OCI-LY7 (cell line): Measurements from ENCODE around the gene ZNF585A. TPM values are rescaled to one million over a fixed set of nuclear protein-coding genes. Genes with fewer than 3 reads are reported as not detected.
A peak's percentile ranks its signal among the peaks of the same experiment; 100 is the strongest.
"Not testable (repeated sequence)": the region's sequence is repeated elsewhere in the genome, so short reads cannot be mapped to it uniquely, and the experiment has no call there.

ENCODE experiments used
- BruUV-seq: library from RNA; stranded (reverse); fragments of 400-500 nt; replicated peaks from 2 replicates; lab custom pipeline; 2021; lab: Mats Ljungman, UMichigan
- CTCF ChIA-PET: fragments of 300-600 bp; sonication (Branson Sonifier 250); formaldehyde crosslinking; loops from one replicate; lab custom pipeline; 2022; ENCODE audit warnings: antibody characterized with exemption; ENCODE audit not compliant: unreplicated experiment; lab: Charles Lee
- POLR2A ChIA-PET: fragments of 300-600 bp; sonication (Branson Sonifier 250); formaldehyde crosslinking; loops from one replicate; lab custom pipeline; 2022; ENCODE audit warnings: antibody characterized with exemption; lab: Charles Lee
- DNase-seq: peaks from one replicate; pipeline ENCODE4 v3.0.0-alpha.2; 2015; ENCODE audit warnings: low spot score
- H2AFZ ChIP-seq: fragments of 200-600 bp; sonication (generic), shearing (Covaris generic); 2 replicates; pipeline ENCODE4 v1.6.1; 2014; ENCODE audit warnings: mild to moderate bottlenecking, antibody characterized with exemption, low read length, moderate library complexity
- H3K27ac ChIP-seq: fragments of 200-600 bp; sonication (generic); 2 replicates; pipeline ENCODE4 v1.5.1; 2014; ENCODE audit warnings: mixed run types, low read depth, mild to moderate bottlenecking, moderate library complexity, low read length, inconsistent platforms; ENCODE audit not compliant: poor library complexity, severe bottlenecking
- H3K36me3 ChIP-seq: fragments of 200-600 bp; sonication (generic); 2 replicates; pipeline ENCODE4 v1.6.1; 2014; ENCODE audit warnings: mild to moderate bottlenecking, antibody characterized with exemption, low read length, moderate library complexity, mixed read lengths; ENCODE audit not compliant: insufficient read depth
- H3K4me1 ChIP-seq: fragments of 200-600 bp; sonication (generic); 2 replicates; pipeline ENCODE4 v1.5.1; 2014; ENCODE audit warnings: mild to moderate bottlenecking, low read length; ENCODE audit not compliant: insufficient read depth, poor library complexity, severe bottlenecking
- H3K4me2 ChIP-seq: fragments of 200-600 bp; sonication (generic); 2 replicates; pipeline ENCODE4 v1.6.1; 2014; ENCODE audit warnings: mild to moderate bottlenecking, low read length
- H3K4me3 ChIP-seq: fragments of 200-600 bp; sonication (generic); 2 replicates; pipeline ENCODE4 v1.5.1; 2014; ENCODE audit warnings: mild to moderate bottlenecking, low read depth, low read length; ENCODE audit not compliant: poor library complexity, severe bottlenecking
- H3K79me2 ChIP-seq: fragments of 200-600 bp; sonication (generic); 2 replicates; pipeline ENCODE4 v1.6.1; 2016; ENCODE audit warnings: low read depth, mild to moderate bottlenecking, low read length, moderate library complexity, mixed read lengths; ENCODE audit not compliant: insufficient read depth
- H3K9me2 ChIP-seq: fragments of 200-600 bp; sonication (generic); 2 replicates; pipeline ENCODE4 v1.6.1; 2016; ENCODE audit warnings: mild to moderate bottlenecking, low read length, mixed read lengths; ENCODE audit not compliant: insufficient read depth
- H3K9me3 ChIP-seq: fragments of 200-600 bp; sonication (generic); 2 replicates; pipeline ENCODE4 v1.6.1; 2014; ENCODE audit warnings: mild to moderate bottlenecking, mixed run types, low read length, mixed read lengths
- H4K20me1 ChIP-seq: fragments of 200-600 bp; sonication (generic); 2 replicates; pipeline ENCODE4 v1.6.1; 2014; ENCODE audit warnings: mild to moderate bottlenecking, antibody characterized with exemption, low read length, moderate library complexity, mixed read lengths; ENCODE audit not compliant: insufficient read depth
- CTCF ChIP-seq: fragments of 200-600 bp; sonication (generic); conservative IDR thresholded peaks from 2 replicates; pipeline ENCODE4 v1.5.1; 2014; ENCODE audit warnings: mild to moderate bottlenecking, antibody characterized with exemption, low read length, moderate library complexity, mixed read lengths
- EZH2phosphoT487 ChIP-seq: fragments of 200-600 bp; sonication (generic); IDR thresholded peaks from 2 replicates; pipeline ENCODE4 v1.6.1; 2018; ENCODE audit warnings: low read depth, borderline replicate concordance, mild to moderate bottlenecking, mixed run types, antibody characterized with exemption, low read length, moderate library complexity, mixed read lengths
- intact Hi-C: fragments of 100-400 bp; cut with micrococcal nuclease; formaldehyde crosslinking; loops from one replicate; pipeline ENCODE4 v1.10.0; 2022; ENCODE audit not compliant: unreplicated experiment
- total RNA-seq, 2 experiments: library from RNA; depleted of rRNA in 1 of 2; stranded (reverse); fragments of >200 nt in 1 of 2; shearing (Covaris generic) in 1 of 2; gene quantifications; 2 replicates each; pipeline ENCODE4 v1.2.3, GENCODE V29; 2014 to 2022

The ZNF585A gene
- total RNA-seq, 2 experiments from 2014 or later, result 11.9 to 15.9 TPM

DNA sequence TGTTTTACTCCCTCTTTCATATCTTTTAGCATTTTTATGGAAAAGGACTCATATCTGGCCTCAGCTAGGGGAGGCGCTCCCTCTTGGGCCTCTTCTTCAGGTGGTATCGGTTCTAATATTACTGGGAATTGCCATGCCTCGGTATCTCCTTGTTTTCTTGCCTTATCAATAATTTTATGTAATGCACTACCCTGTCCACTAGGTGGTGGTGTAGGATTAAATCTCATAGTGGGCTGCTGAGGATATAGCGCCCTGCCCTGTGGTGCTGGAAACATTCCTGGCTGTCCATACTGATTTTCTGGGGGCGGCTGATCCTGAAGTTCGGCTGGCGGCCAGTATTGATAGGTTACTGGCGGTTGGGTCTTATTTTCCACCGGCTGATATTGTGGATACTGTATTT is 58.5 kb downstream of the ZNF585A start:
- Histone ChIP-seq H3K9me2 (no peaks in the 10 kb centered on the region), H3K27ac (no peak overlapping the region), H4K20me1 (no peaks in the 10 kb centered on the region), H3K4me1 (no peaks in the 10 kb centered on the region), H3K9me3 (no peaks in the 10 kb centered on the region), H3K79me2 (no peaks in the 10 kb centered on the region), H3K4me3 (no peak overlapping the region), H3K36me3 (peaks cover 18% of the 10 kb centered on the region), H3K4me2 (no peak overlapping the region), H2AFZ (no peak overlapping the region)
- peak; percentile 47 for DNase-seq
- POLR2A ChIA-PET, result no interaction called here
- peak; percentile 78 for TF ChIP-seq CTCF
- TF ChIP-seq EZH2phosphoT487, result no peak
- intact Hi-C loops, result no loop called here
- no TSS peak for BruUV-seq
- CTCF ChIA-PET, result no interaction called here

DNA sequence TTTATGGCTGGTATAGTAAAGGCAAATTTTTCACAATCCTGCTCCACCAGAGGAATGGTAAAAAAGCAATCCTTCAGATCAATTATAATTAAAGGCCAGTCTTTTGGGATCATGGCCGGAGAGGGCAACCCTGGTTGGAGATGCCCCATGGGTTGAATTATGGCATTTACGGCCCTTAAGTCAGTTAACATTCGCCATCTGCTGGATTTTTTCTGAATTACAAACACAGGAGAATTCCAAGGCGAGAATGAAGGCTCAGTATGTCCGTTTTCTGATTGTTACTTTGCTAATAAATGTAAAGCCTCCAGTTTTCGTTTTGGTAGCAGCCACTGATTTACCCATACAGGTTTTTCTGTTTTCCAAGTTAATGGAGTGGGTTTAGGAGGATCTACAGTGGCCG is 60.7 kb downstream of the ZNF585A start:
- BruUV-seq, POLR2A ChIA-PET, H3K9me3 ChIP-seq, H3K9me2 ChIP-seq, intact Hi-C loops, H3K4me3 ChIP-seq, H4K20me1 ChIP-seq, H2AFZ ChIP-seq, H3K4me2 ChIP-seq, H3K79me2 ChIP-seq, H3K27ac ChIP-seq, CTCF ChIA-PET, H3K4me1 ChIP-seq: not testable (repeated sequence)
- peak; percentile 49 for DNase-seq
- H3K36me3 ChIP-seq, result peaks cover 29% of the 10 kb centered on the region
- TF ChIP-seq CTCF, result peak; percentile 69

- H3K4me1 ChIP-seq, H3K79me2 ChIP-seq, H3K4me3 ChIP-seq, H3K9me3 ChIP-seq, DNase-seq, CTCF ChIA-PET, H3K9me2 ChIP-seq, H3K27ac ChIP-seq, intact Hi-C loops, H3K4me2 ChIP-seq, H4K20me1 ChIP-seq, BruUV-seq, H2AFZ ChIP-seq, POLR2A ChIA-PET: not testable (repeated sequence)
- peaks cover 45% of the 10 kb centered on the region for H3K36me3 ChIP-seq
Measured at GRCh38 chr19:37104135-37104534, 68.4 kb downstream of the ZNF585A start.
